AG04449 (cell line): ENCODE results near the gene SRCAP.

Source experiments
- CTCF ChIA-PET: fragments of 350-600 bp; formaldehyde crosslinking; extraction: SDS; loops from one replicate; lab custom pipeline; 2021; ENCODE audit warnings: antibody characterized with exemption; lab: Yijun Ruan, JAX
- POLR2A ChIA-PET: fragments of 400-600, 350-600 bp; formaldehyde crosslinking; extraction: SDS; loops from one replicate; lab custom pipeline; 2020; ENCODE audit warnings: antibody characterized with exemption, inconsistent platforms; lab: Yijun Ruan, JAX
- DNase-seq: peaks from one replicate; pipeline ENCODE4 v3.0.0-alpha.2; 2010; ENCODE audit warnings: low read depth, low spot score
- H3K4me3 ChIP-seq: 2 replicates; pipeline ENCODE4 v1.5.1; 2011; ENCODE audit warnings: low read depth, mild to moderate bottlenecking, control low read depth, low read length
- TF ChIP-seq, protein P1 (sequence below): IDR thresholded peaks from one replicate; pipeline ENCODE4 v1.5.1; 2011; ENCODE audit warnings: mild to moderate bottlenecking, moderate library complexity, low read length, control low read depth, inconsistent platforms; ENCODE audit not compliant: insufficient read depth; ENCODE audit errors: missing control alignments

The SRCAP gene

DNA sequence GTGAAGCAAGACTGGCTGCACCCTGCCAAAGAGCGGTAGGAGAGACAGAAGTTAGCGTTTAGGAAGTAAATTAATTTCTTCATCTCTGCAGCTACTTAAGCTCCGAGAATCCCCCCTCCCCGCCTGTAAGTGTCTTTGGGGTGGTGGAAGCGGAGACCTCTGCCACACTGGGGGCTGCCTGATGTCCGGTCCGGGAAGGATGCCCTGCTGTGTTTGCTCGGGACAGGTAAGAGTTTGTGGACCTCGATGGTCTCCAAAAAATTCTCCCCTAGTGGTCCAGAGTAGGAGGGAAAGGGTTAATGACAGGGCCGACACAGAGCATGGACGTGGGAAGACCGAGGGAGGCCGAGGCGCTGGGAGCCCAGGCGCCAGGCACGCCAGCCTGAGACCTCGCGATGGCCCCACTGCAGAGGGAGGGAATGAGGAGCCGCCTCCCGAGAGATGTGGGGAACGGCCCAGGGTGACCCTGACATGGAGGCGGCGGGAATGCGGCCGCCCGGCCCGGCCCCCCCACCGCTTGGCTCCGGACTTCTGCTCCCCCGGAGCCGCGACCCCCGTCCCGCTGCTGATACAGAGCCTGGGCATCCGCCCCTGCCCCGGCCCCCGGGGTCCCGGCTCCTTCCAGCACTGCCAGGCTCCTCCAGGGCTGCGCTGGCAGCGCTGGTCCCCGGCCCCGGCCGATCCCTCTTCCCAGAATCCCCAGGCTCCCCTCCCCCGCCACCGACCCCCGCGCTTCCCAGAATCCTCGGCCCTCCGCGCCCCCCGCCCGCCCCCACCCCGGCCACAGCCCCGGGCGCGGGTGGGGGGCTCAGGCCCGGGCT, 87.4 kb downstream of the SRCAP start:
- ChIA-PET POLR2A (interaction anchor here (0.6 to 2.2 kb wide), 7 partner anchors 8 to 88 kb away, joined by 3 to 47 read pairs (median 5); partner anchors contain the start of gene PHKG2), CTCF (interaction anchor here (1.9 to 3.4 kb wide), 2 partner anchors 28 kb away, joined by 6 to 12 read pairs; no protein-coding TSS in a partner anchor)
- H3K4me3 ChIP-seq, result peak overlapping the region; percentile 93
- DNase-seq, result no peak
- TF ChIP-seq, protein P1, sequence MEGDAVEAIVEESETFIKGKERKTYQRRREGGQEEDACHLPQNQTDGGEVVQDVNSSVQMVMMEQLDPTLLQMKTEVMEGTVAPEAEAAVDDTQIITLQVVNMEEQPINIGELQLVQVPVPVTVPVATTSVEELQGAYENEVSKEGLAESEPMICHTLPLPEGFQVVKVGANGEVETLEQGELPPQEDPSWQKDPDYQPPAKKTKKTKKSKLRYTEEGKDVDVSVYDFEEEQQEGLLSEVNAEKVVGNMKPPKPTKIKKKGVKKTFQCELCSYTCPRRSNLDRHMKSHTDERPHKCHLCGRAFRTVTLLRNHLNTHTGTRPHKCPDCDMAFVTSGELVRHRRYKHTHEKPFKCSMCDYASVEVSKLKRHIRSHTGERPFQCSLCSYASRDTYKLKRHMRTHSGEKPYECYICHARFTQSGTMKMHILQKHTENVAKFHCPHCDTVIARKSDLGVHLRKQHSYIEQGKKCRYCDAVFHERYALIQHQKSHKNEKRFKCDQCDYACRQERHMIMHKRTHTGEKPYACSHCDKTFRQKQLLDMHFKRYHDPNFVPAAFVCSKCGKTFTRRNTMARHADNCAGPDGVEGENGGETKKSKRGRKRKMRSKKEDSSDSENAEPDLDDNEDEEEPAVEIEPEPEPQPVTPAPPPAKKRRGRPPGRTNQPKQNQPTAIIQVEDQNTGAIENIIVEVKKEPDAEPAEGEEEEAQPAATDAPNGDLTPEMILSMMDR, result no peak

DNA sequence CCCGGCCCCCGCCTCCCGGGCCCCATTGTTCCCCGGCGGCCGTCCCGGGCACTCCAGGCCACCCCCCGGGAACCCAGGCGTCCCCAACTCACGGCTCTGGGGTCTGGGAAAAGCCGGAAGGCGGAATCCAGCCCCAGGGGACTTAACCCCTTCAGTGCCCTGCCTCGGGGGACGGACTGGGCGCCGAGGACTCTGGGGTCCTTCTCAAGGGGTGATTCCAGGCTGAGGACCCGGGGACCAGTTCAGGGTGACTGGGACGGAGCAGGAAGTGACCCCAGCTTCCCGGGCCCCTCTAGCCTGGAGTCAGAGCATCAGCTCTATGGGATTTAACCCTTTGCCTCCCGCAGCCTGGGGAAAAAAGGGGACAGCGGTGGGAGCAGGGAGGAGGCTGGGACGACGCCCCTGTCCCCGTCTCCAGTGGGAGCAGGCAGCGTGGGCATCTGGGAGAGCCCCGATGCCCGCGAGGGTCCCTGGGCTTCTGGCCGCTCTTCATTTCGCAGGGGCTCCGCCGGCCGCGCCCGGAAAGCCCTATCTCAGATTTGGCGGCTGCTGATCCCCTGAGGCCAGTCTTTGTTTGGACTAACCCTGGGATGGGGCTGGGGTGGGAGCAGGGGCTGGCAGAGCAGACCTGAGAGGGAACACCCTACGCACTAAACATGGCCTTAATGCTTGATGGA, 88.1 kb downstream of the SRCAP start, which contains the start of gene ZNF629:
Gene ZNF629, minus strand, starts transcription at position 270 of the 677 bp plus-strand sequence. CDS start 2,723 bp downstream, outside the sequence.
- POLR2A ChIA-PET, result interaction anchor here (0.6 to 2.0 kb wide), 8 partner anchors 9 to 87 kb away, joined by 3 to 47 read pairs (median 4); partner anchors contain the start of gene PHKG2
- CTCF ChIA-PET, result interaction anchor here (3.4 kb wide), 1 partner anchor 27 kb away, joined by 12 read pairs; no protein-coding TSS in a partner anchor
- DNase-seq, result no peak

DNA sequence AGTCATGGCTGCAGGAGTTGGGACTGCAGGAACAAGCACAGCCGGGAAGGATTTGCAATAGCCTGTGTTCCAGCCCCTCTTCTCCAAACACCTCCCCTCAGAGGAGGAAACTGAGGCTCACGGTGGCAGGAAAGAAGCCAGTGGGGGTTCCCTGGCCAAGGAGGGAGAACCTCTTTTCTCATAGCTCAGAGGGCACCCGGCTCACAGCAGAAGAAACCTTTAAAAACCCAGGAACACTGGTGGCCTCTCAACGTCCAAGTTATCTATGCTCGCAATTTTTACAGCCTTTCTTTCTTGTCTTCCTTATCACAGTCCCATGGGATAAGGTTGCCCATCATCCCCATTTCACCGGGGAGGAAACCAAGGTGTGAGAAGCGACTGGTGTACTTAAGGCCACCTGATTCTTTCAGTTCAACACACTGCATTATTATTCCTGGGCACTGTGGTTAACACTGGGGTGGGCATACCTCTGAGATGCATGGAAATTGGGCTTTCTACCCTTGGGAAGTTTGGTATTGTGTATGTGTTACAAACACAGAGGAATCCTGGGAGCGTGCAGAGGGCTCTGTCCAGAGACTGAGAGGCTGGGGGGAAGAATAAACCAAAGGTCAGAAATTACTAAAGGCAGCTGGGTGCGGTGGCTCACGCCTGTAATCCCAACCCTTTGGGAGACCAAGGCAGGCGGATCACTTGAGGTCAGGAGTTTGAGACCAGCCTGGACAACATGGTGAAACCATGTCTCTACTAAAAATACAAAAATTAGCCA, 88.8 kb downstream of the SRCAP start:
- DNase-seq, result no peak
- ChIA-PET CTCF (interaction anchor here (1.2 to 3.4 kb wide), 2 partner anchors 26 to 154 kb away, joined by 3 to 12 read pairs; no protein-coding TSS in a partner anchor), POLR2A (interaction anchor here (0.6 to 2.0 kb wide), 7 partner anchors 10 to 87 kb away, joined by 3 to 47 read pairs (median 4); partner anchors contain the start of gene PHKG2)
- TF ChIP-seq, protein P1, result no peak
- H3K4me3 ChIP-seq, result peak overlapping the region; percentile 93

More for the DNA sequence above, 88.1 kb downstream of the SRCAP start, which contains the start of gene ZNF629:
- H3K4me3 ChIP-seq, result peak within 1 kb of the TSS; percentile 93
- TF ChIP-seq, protein P1, result no peak
